Measurements from ENCODE around the gene MPDZ.

DNA sequence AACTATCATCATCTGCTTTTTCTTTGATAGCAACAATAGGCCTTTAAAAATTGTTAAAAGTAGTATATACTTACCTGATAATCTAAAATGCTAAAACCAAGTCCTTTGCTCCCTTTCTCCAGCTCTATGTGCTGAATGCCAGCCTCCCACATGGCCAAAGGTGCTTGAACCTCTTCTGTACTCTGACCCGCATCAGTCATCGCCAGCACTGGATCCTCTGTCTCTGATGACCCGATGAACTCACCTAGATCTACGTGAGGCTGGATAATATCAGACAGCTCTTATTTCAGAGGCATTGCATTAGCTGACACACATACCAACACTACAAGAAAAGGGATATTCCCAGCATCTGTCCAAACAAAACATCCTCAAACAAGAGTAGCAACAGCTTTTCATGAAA is 89.5 kb downstream of the MPDZ start:
- no peak for TF ChIP-seq POLR2AphosphoS5 (IDR thresholded peaks at IDR 0.05)
- TF ChIP-seq, protein P1, sequence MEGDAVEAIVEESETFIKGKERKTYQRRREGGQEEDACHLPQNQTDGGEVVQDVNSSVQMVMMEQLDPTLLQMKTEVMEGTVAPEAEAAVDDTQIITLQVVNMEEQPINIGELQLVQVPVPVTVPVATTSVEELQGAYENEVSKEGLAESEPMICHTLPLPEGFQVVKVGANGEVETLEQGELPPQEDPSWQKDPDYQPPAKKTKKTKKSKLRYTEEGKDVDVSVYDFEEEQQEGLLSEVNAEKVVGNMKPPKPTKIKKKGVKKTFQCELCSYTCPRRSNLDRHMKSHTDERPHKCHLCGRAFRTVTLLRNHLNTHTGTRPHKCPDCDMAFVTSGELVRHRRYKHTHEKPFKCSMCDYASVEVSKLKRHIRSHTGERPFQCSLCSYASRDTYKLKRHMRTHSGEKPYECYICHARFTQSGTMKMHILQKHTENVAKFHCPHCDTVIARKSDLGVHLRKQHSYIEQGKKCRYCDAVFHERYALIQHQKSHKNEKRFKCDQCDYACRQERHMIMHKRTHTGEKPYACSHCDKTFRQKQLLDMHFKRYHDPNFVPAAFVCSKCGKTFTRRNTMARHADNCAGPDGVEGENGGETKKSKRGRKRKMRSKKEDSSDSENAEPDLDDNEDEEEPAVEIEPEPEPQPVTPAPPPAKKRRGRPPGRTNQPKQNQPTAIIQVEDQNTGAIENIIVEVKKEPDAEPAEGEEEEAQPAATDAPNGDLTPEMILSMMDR (IDR thresholded peaks at IDR 0.05 in 8 of 11, conservative IDR thresholded peaks at IDR 0.05 in 3 of 11), result no peak
- TF ChIP-seq POLR2A (IDR thresholded peaks at IDR 0.05), result no peak
